Measurements from ENCODE around the gene OVCA2.

Gene OVCA2

GRCh38 chr17:2064147-2064489, 22.3 kb downstream of the OVCA2 start:
- H3K27ac ChIP-seq (ENCODE audit: low read depth, low read length), result no peak overlapping the region
- no peaks in the 10 kb centered on the region for H3K9me3 ChIP-seq (ENCODE audit: insufficient read depth, low read depth, low read length)
- H3K36me3 ChIP-seq (ENCODE audit: insufficient read depth, low read length), result peaks cover 3% of the 10 kb centered on the region; the same call in 1 of the 2 replicates
- H3K27me3 ChIP-seq (ENCODE audit: insufficient read depth, low read length), result peaks cover 22% of the 10 kb centered on the region
- WGBS, result 85% methylated on average over 5 of the region's 5 CpGs
- no peak overlapping the region for H3K9ac ChIP-seq (ENCODE audit: low read depth, low read length)
- peaks cover 11% of the 10 kb centered on the region for H3K4me1 ChIP-seq (ENCODE audit: insufficient read depth, low read length)
- H3K4me3 ChIP-seq (ENCODE audit: low read length), result no peak overlapping the region

- no peak overlapping the region for H3K4me3 ChIP-seq (ENCODE audit: low read length)
- WGBS, result 91% methylated on average over 6 of the region's 6 CpGs
- no peaks in the 10 kb centered on the region for H3K9me3 ChIP-seq (ENCODE audit: insufficient read depth, low read depth, low read length)
- H3K36me3 ChIP-seq (ENCODE audit: insufficient read depth, low read length), result peaks cover 3% of the 10 kb centered on the region; the same call in 1 of the 2 replicates
- peaks cover 11% of the 10 kb centered on the region for H3K4me1 ChIP-seq (ENCODE audit: insufficient read depth, low read length)
- H3K27ac ChIP-seq (ENCODE audit: low read depth, low read length), result no peak overlapping the region
- H3K27me3 ChIP-seq (ENCODE audit: insufficient read depth, low read length), result peaks cover 18% of the 10 kb centered on the region
- H3K9ac ChIP-seq (ENCODE audit: low read depth, low read length), result no peak overlapping the region
Measured at GRCh38 chr17:2064520-2064971, 22.7 kb downstream of the OVCA2 start.

GRCh38 chr17:2064980-2065785, 23.4 kb downstream of the OVCA2 start:
- Histone ChIP-seq H3K4me3 (ENCODE audit: low read length) (no peak overlapping the region), H3K9me3 (ENCODE audit: insufficient read depth, low read depth, low read length) (no peaks in the 10 kb centered on the region), H3K27ac (ENCODE audit: low read depth, low read length) (no peak overlapping the region), H3K9ac (ENCODE audit: low read depth, low read length) (no peak overlapping the region), H3K27me3 (ENCODE audit: insufficient read depth, low read length) (peaks cover 11% of the 10 kb centered on the region), H3K4me1 (ENCODE audit: insufficient read depth, low read length) (peaks cover 11% of the 10 kb centered on the region), H3K36me3 (ENCODE audit: insufficient read depth, low read length) (peaks cover 3% of the 10 kb centered on the region; the same call in 1 of the 2 replicates)
- WGBS, result 83% methylated on average over 24 of the region's 24 CpGs

GRCh38 chr17:2065949-2066400, 24.2 kb downstream of the OVCA2 start:
- 94% methylated on average over 10 of the region's 10 CpGs for WGBS
- peaks cover 3% of the 10 kb centered on the region; the same call in 1 of the 2 replicates for H3K36me3 ChIP-seq (ENCODE audit: insufficient read depth, low read length)

GRCh38 chr17:2067048-2067561, 25.3 kb downstream of the OVCA2 start:
- H3K27ac ChIP-seq (ENCODE audit: low read depth, low read length), result no peak overlapping the region
- H3K4me3 ChIP-seq (ENCODE audit: low read length), result no peak overlapping the region
- H3K27me3 ChIP-seq (ENCODE audit: insufficient read depth, low read length), result no peaks in the 10 kb centered on the region
- H3K36me3 ChIP-seq (ENCODE audit: insufficient read depth, low read length), result peaks cover 8% of the 10 kb centered on the region; the same call in 1 of the 2 replicates
- 94% methylated on average over 14 of the region's 14 CpGs for WGBS
- H3K9me3 ChIP-seq (ENCODE audit: insufficient read depth, low read depth, low read length), result no peaks in the 10 kb centered on the region
- H3K4me1 ChIP-seq (ENCODE audit: insufficient read depth, low read length), result peaks cover 11% of the 10 kb centered on the region
- no peak overlapping the region for H3K9ac ChIP-seq (ENCODE audit: low read depth, low read length)

More at GRCh38 chr17:2065949-2066400, 24.2 kb downstream of the OVCA2 start:
- Histone ChIP-seq H3K27me3 (ENCODE audit: insufficient read depth, low read length) (peaks cover 4% of the 10 kb centered on the region; the same call in 1 of the 2 replicates), H3K9ac (ENCODE audit: low read depth, low read length) (no peak overlapping the region), H3K27ac (ENCODE audit: low read depth, low read length) (no peak overlapping the region), H3K4me1 (ENCODE audit: insufficient read depth, low read length) (peaks cover 11% of the 10 kb centered on the region), H3K4me3 (ENCODE audit: low read length) (no peak overlapping the region), H3K9me3 (ENCODE audit: insufficient read depth, low read depth, low read length) (no peaks in the 10 kb centered on the region)

GRCh38 chr17:2067608-2068024, 25.8 kb downstream of the OVCA2 start:
- WGBS, result 78% methylated on average over 5 of the region's 5 CpGs
- H3K9ac ChIP-seq (ENCODE audit: low read depth, low read length), result no peak overlapping the region
- H3K27me3 ChIP-seq (ENCODE audit: insufficient read depth, low read length), result no peaks in the 10 kb centered on the region
- no peak overlapping the region for H3K4me3 ChIP-seq (ENCODE audit: low read length)
- no peaks in the 10 kb centered on the region for H3K9me3 ChIP-seq (ENCODE audit: insufficient read depth, low read depth, low read length)
- peaks cover 11% of the 10 kb centered on the region for H3K4me1 ChIP-seq (ENCODE audit: insufficient read depth, low read length)
- H3K36me3 ChIP-seq (ENCODE audit: insufficient read depth, low read length), result peaks cover 13% of the 10 kb centered on the region; the same call in 1 of the 2 replicates
- H3K27ac ChIP-seq (ENCODE audit: low read depth, low read length), result no peak overlapping the region

GRCh38 chr17:2068031-2068518, 26.3 kb downstream of the OVCA2 start:
- Histone ChIP-seq H3K27ac (ENCODE audit: low read depth, low read length) (no peak overlapping the region), H3K36me3 (ENCODE audit: insufficient read depth, low read length) (peaks cover 13% of the 10 kb centered on the region; the same call in 1 of the 2 replicates), H3K4me3 (ENCODE audit: low read length) (no peak overlapping the region), H3K9ac (ENCODE audit: low read depth, low read length) (no peak overlapping the region), H3K4me1 (ENCODE audit: insufficient read depth, low read length) (peaks cover 7% of the 10 kb centered on the region; the same call in 1 of the 2 replicates), H3K27me3 (ENCODE audit: insufficient read depth, low read length) (no peaks in the 10 kb centered on the region), H3K9me3 (ENCODE audit: insufficient read depth, low read depth, low read length) (no peaks in the 10 kb centered on the region)
- 91% methylated on average over 6 of the region's 6 CpGs for WGBS

GRCh38 chr17:2068519-2069051, 26.8 kb downstream of the OVCA2 start:
- H3K36me3 ChIP-seq (ENCODE audit: insufficient read depth, low read length), result peaks cover 13% of the 10 kb centered on the region; the same call in 1 of the 2 replicates
- peaks cover 2% of the 10 kb centered on the region; the same call in 1 of the 2 replicates for H3K4me1 ChIP-seq (ENCODE audit: insufficient read depth, low read length)
- H3K4me3 ChIP-seq (ENCODE audit: low read length), result no peak overlapping the region
- H3K9me3 ChIP-seq (ENCODE audit: insufficient read depth, low read depth, low read length), result no peaks in the 10 kb centered on the region
- WGBS, result 86% methylated on average over 15 of the region's 15 CpGs
- no peaks in the 10 kb centered on the region for H3K27me3 ChIP-seq (ENCODE audit: insufficient read depth, low read length)
- no peak overlapping the region for H3K9ac ChIP-seq (ENCODE audit: low read depth, low read length)
- H3K27ac ChIP-seq (ENCODE audit: low read depth, low read length), result no peak overlapping the region

GRCh38 chr17:2070241-2071023, 28.6 kb downstream of the OVCA2 start:
- Histone ChIP-seq H3K27ac (ENCODE audit: low read depth, low read length) (no peak overlapping the region), H3K27me3 (ENCODE audit: insufficient read depth, low read length) (no peaks in the 10 kb centered on the region), H3K36me3 (ENCODE audit: insufficient read depth, low read length) (peaks cover 13% of the 10 kb centered on the region; the same call in 1 of the 2 replicates), H3K4me1 (ENCODE audit: insufficient read depth, low read length) (peaks cover 2% of the 10 kb centered on the region; the same call in 1 of the 2 replicates), H3K9me3 (ENCODE audit: insufficient read depth, low read depth, low read length) (no peaks in the 10 kb centered on the region), H3K4me3 (ENCODE audit: low read length) (no peak overlapping the region), H3K9ac (ENCODE audit: low read depth, low read length) (no peak overlapping the region)
- 82% methylated on average over 13 of the region's 13 CpGs for WGBS

GRCh38 chr17:2071024-2071385, 29.2 kb downstream of the OVCA2 start:
- Histone ChIP-seq H3K27ac (ENCODE audit: low read depth, low read length) (no peak overlapping the region), H3K36me3 (ENCODE audit: insufficient read depth, low read length) (peaks cover 13% of the 10 kb centered on the region; the same call in 1 of the 2 replicates), H3K4me1 (ENCODE audit: insufficient read depth, low read length) (peaks cover 5% of the 10 kb centered on the region; the same call in 1 of the 2 replicates), H3K9ac (ENCODE audit: low read depth, low read length) (no peak overlapping the region), H3K27me3 (ENCODE audit: insufficient read depth, low read length) (no peaks in the 10 kb centered on the region), H3K9me3 (ENCODE audit: insufficient read depth, low read depth, low read length) (no peaks in the 10 kb centered on the region), H3K4me3 (ENCODE audit: low read length) (no peak overlapping the region)
- 93% methylated on average over 6 of the region's 6 CpGs for WGBS

All from HUES64 (cell line).